Liver (tissue), 9 donors: ENCODE results near the gene NGB. TPM values are rescaled to one million over a fixed set of nuclear protein-coding genes. Genes with fewer than 3 reads are reported as not detected.

Experiments
- DNase-seq: peaks from one replicate; pipeline ENCODE4 v3.0.0-alpha.2; 2017; ENCODE audit warnings: low spot score
- H3K27ac ChIP-seq, 2 donors: one replicate each; pipeline ENCODE4 v1.7.0; 2013; ENCODE audit warnings: inconsistent platforms in 2 of 2, low read length in 2 of 2, control low read depth in 1 of 2, low read depth in 1 of 2, mild to moderate bottlenecking in 1 of 2
- H3K27me3 ChIP-seq, 4 donors: one replicate each; pipeline versions ENCODE4 v1.6.1 to v1.7.0; 2013; ENCODE audit warnings: low read length in 3 of 4, inconsistent platforms in 1 of 4, mild to moderate bottlenecking in 1 of 4, moderate library complexity in 1 of 4; ENCODE audit not compliant: control insufficient read depth in 4 of 4, insufficient read depth in 4 of 4
- H3K36me3 ChIP-seq, 4 donors: one replicate each; pipeline versions ENCODE4 v1.6.1 to v1.7.0; 2013; ENCODE audit warnings: low read length in 3 of 4, mild to moderate bottlenecking in 3 of 4, low read depth in 1 of 4, moderate library complexity in 1 of 4; ENCODE audit not compliant: control insufficient read depth in 4 of 4, insufficient read depth in 3 of 4
- H3K4me1 ChIP-seq, 4 donors: one replicate each; pipeline versions ENCODE4 v1.6.1 to v1.7.0; 2013; ENCODE audit warnings: low read length in 3 of 4, mild to moderate bottlenecking in 3 of 4, moderate library complexity in 1 of 4; ENCODE audit not compliant: control insufficient read depth in 4 of 4, insufficient read depth in 4 of 4
- H3K4me3 ChIP-seq, 3 donors: one replicate each; pipeline versions ENCODE4 v1.6.1 to v1.7.0; 2013; ENCODE audit warnings: low read length in 3 of 3, control low read depth in 1 of 3, low read depth in 1 of 3, mild to moderate bottlenecking in 1 of 3
- H3K9ac ChIP-seq, 2 donors: one replicate each; pipeline ENCODE4 v1.7.0; 2013; ENCODE audit warnings: low read length in 2 of 2, mild to moderate bottlenecking in 2 of 2, moderate library complexity in 2 of 2, control low read depth in 1 of 2, low read depth in 1 of 2
- H3K9me3 ChIP-seq, 4 donors: one replicate each; pipeline versions ENCODE4 v1.6.1 to v1.7.0; 2013; ENCODE audit warnings: low read length in 3 of 4; ENCODE audit not compliant: control insufficient read depth in 4 of 4
- CTCF ChIP-seq: fragments of 150-350 bp; IDR thresholded peaks from 2 replicates; pipeline ENCODE4 v1.5.1; 2017; ENCODE audit warnings: improper control_type of control experiment, low read depth, low read length; ENCODE audit not compliant: missing input control
- EGR1 ChIP-seq, 2 donors: IDR thresholded peaks; 2 replicates each; pipeline ENCODE4 v1.6.1; 2016 to 2018; ENCODE audit warnings: antibody characterized with exemption in 2 of 2, low read depth in 2 of 2
- FOXA1 ChIP-seq: IDR thresholded peaks from 2 replicates; pipeline ENCODE4 v1.6.1; 2016; ENCODE audit warnings: antibody characterized with exemption
- FOXA2 ChIP-seq: IDR thresholded peaks from 2 replicates; pipeline ENCODE4 v1.6.1; 2016; ENCODE audit warnings: antibody characterized with exemption
- GABPA ChIP-seq, 2 donors: IDR thresholded peaks in 1 of 2; conservative IDR thresholded peaks in 1 of 2; 2 replicates each; pipeline ENCODE4 v1.6.1; 2016; ENCODE audit warnings: antibody characterized with exemption in 2 of 2, mild to moderate bottlenecking in 1 of 2, moderate library complexity in 1 of 2
- HNF4G ChIP-seq: IDR thresholded peaks from 2 replicates; pipeline ENCODE4 v1.6.1; 2016; ENCODE audit warnings: antibody characterized with exemption
- JUND ChIP-seq, 2 donors: IDR thresholded peaks; 2 replicates each; pipeline ENCODE4 v1.6.1; 2016; ENCODE audit warnings: antibody characterized with exemption in 2 of 2
- NR2F2 ChIP-seq: IDR thresholded peaks from 2 replicates; pipeline ENCODE4 v1.6.1; 2016; ENCODE audit warnings: antibody characterized with exemption
- RAD21 ChIP-seq, 2 donors: IDR thresholded peaks; 2 replicates each; pipeline ENCODE4 v1.6.1; 2016; ENCODE audit warnings: antibody characterized with exemption in 2 of 2, mild to moderate bottlenecking in 2 of 2
- RXRA ChIP-seq, 2 donors: IDR thresholded peaks; 2 replicates each; pipeline ENCODE4 v1.6.1; 2017 to 2018; ENCODE audit warnings: antibody characterized with exemption in 2 of 2, mild to moderate bottlenecking in 1 of 2
- SP1 ChIP-seq: IDR thresholded peaks from 2 replicates; pipeline ENCODE4 v1.6.1; 2018; ENCODE audit warnings: antibody characterized with exemption, mild to moderate bottlenecking
- TAF1 ChIP-seq: conservative IDR thresholded peaks from 2 replicates; pipeline ENCODE4 v1.6.1; 2016; ENCODE audit warnings: antibody characterized with exemption, mild to moderate bottlenecking
- WGBS: extraction: QIAGEN DNeasy Blood & Tissue Kit; methylation state at CpG from one replicate; pipeline ENCODE4 v1.1.7; 2013; 5-methylcytosine and 5-hydroxymethylcytosine counted together
- polyA plus RNA-seq, 2 donors: library from polyadenylated mRNA; stranded (reverse) in 1 of 2; unstranded in 1 of 2; fragments of 200-250 nt in 1 of 2; fragments of >200 nt in 1 of 2; fragmentation: Nextera tagmentation in 1 of 2; extraction: Ambion mirVana in 1 of 2; gene quantifications; one replicate each; pipeline versions ENCODE4 v1.2.1 to v1.2.3, GENCODE V29; 2013 to 2015
- total RNA-seq, 2 donors: library from RNA; depleted of rRNA; stranded (reverse); fragments of >200 nt; gene quantifications; one replicate each; pipeline ENCODE4 v1.2.3, GENCODE V29; 2014
- TF ChIP-seq, protein P1 (sequence below): IDR thresholded peaks from 2 replicates; pipeline ENCODE4 v1.6.1; 2016; ENCODE audit warnings: antibody characterized with exemption
- TF ChIP-seq, protein P2 (sequence below): IDR thresholded peaks from 2 replicates; pipeline ENCODE4 v1.6.1; 2016; ENCODE audit warnings: antibody characterized with exemption
- TF ChIP-seq, protein P3 (sequence below): IDR thresholded peaks from 2 replicates; pipeline ENCODE4 v1.6.1; 2016; ENCODE audit warnings: antibody characterized with exemption
- donor health status: healthy.
- donor health status: healthy.
- donor health status: healthy.
- donor health status: healthy.
- donor health status: healthy.

Gene NGB
- total and polyA plus RNA-seq, 4 donors = not detected

GRCh38 chr14:77231721-77232120 lies 39.3 kb downstream of the NGB start:
- TF ChIP-seq CTCF = no peak
- no peak overlapping the region for H3K9ac ChIP-seq
- WGBS = 70% methylated on average over 3 of the region's 3 CpGs
- no peak overlapping the region for H3K27ac ChIP-seq
- H3K4me1 ChIP-seq = no peaks in the 10 kb centered on the region
- H3K27me3 ChIP-seq = no peaks in the 10 kb centered on the region
- no peak for DNase-seq
- H3K9me3 ChIP-seq = peaks cover 0 to 5% (median 0%) of the 10 kb centered on the region in 4 donors
- H3K4me3 ChIP-seq = no peak overlapping the region
- H3K36me3 ChIP-seq = no peaks in the 10 kb centered on the region

GRCh38 chr14:77230914-77231313 lies 40.1 kb downstream of the NGB start:
- Histone ChIP-seq H3K9ac (no peak overlapping the region), H3K27ac (no peak overlapping the region), H3K4me3 (no peak overlapping the region), H3K27me3 (no peaks in the 10 kb centered on the region), H3K36me3 (no peaks in the 10 kb centered on the region), H3K9me3 (peaks cover 0 to 5% (median 0%) of the 10 kb centered on the region in 4 donors), H3K4me1 (no peaks in the 10 kb centered on the region)
- WGBS = 77% methylated on average over 2 of the region's 2 CpGs
- DNase-seq = no peak
- TF ChIP-seq EGR1 (IDR thresholded peaks at IDR 0.05; ENCODE audit: low read depth in 2 of 2) (no peak), SP1 (no peak), HNF4G (no peak), JUND (IDR thresholded peaks at IDR 0.05) (no peak), CTCF (no peak)
- TF ChIP-seq, protein P1, sequence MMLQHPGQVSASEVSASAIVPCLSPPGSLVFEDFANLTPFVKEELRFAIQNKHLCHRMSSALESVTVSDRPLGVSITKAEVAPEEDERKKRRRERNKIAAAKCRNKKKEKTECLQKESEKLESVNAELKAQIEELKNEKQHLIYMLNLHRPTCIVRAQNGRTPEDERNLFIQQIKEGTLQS = no peak

- no peaks in the 10 kb centered on the region for H3K27me3 ChIP-seq
- H3K4me3 ChIP-seq = no peak overlapping the region
- H3K27ac ChIP-seq = no peak overlapping the region
- H3K36me3 ChIP-seq = no peaks in the 10 kb centered on the region
- no peak overlapping the region for H3K9ac ChIP-seq
- peaks cover 0 to 5% (median 0%) of the 10 kb centered on the region in 4 donors for H3K9me3 ChIP-seq
- 63% methylated on average over 6 of the region's 6 CpGs for WGBS
- DNase-seq = no peak
- no peaks in the 10 kb centered on the region for H3K4me1 ChIP-seq
- TF ChIP-seq JUND (IDR thresholded peaks at IDR 0.05) (no peak), CTCF (no peak), NR2F2 (no peak), FOXA2 (no peak), RAD21 (IDR thresholded peaks at IDR 0.05) (no peak), GABPA (IDR thresholded peaks at IDR 0.05 in 1 of 2, conservative IDR thresholded peaks at IDR 0.05 in 1 of 2) (no peak), FOXA1 (no peak), RXRA (IDR thresholded peaks at IDR 0.05) (no peak), TAF1 (no peak), EGR1 (IDR thresholded peaks at IDR 0.05; ENCODE audit: low read depth in 2 of 2) (no peak), HNF4G (no peak)
- TF ChIP-seq, protein P2, sequence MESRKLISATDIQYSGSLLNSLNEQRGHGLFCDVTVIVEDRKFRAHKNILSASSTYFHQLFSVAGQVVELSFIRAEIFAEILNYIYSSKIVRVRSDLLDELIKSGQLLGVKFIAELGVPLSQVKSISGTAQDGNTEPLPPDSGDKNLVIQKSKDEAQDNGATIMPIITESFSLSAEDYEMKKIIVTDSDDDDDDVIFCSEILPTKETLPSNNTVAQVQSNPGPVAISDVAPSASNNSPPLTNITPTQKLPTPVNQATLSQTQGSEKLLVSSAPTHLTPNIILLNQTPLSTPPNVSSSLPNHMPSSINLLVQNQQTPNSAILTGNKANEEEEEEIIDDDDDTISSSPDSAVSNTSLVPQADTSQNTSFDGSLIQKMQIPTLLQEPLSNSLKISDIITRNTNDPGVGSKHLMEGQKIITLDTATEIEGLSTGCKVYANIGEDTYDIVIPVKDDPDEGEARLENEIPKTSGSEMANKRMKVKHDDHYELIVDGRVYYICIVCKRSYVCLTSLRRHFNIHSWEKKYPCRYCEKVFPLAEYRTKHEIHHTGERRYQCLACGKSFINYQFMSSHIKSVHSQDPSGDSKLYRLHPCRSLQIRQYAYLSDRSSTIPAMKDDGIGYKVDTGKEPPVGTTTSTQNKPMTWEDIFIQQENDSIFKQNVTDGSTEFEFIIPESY = no peak
- TF ChIP-seq, protein P1 = no peak
- TF ChIP-seq, protein P3, sequence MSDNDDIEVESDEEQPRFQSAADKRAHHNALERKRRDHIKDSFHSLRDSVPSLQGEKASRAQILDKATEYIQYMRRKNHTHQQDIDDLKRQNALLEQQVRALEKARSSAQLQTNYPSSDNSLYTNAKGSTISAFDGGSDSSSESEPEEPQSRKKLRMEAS = no peak
Measured at GRCh38 chr14:77228056-77228455, 43.0 kb downstream of the NGB start.
